Liver (tissue), 9 donors: ENCODE results near the gene DIO3. TPM values are rescaled to one million over a fixed set of nuclear protein-coding genes. Genes with fewer than 3 reads are reported as not detected.

Experiments
- DNase-seq: peaks from one replicate; pipeline ENCODE4 v3.0.0-alpha.2; 2017; ENCODE audit warnings: low spot score
- H3K27ac ChIP-seq, 2 donors: one replicate each; pipeline ENCODE4 v1.7.0; 2013; ENCODE audit warnings: inconsistent platforms in 2 of 2, low read length in 2 of 2, control low read depth in 1 of 2, low read depth in 1 of 2, mild to moderate bottlenecking in 1 of 2
- H3K27me3 ChIP-seq, 4 donors: one replicate each; pipeline versions ENCODE4 v1.6.1 to v1.7.0; 2013; ENCODE audit warnings: low read length in 3 of 4, inconsistent platforms in 1 of 4, mild to moderate bottlenecking in 1 of 4, moderate library complexity in 1 of 4; ENCODE audit not compliant: control insufficient read depth in 4 of 4, insufficient read depth in 4 of 4
- H3K36me3 ChIP-seq, 4 donors: one replicate each; pipeline versions ENCODE4 v1.6.1 to v1.7.0; 2013; ENCODE audit warnings: low read length in 3 of 4, mild to moderate bottlenecking in 3 of 4, low read depth in 1 of 4, moderate library complexity in 1 of 4; ENCODE audit not compliant: control insufficient read depth in 4 of 4, insufficient read depth in 3 of 4
- H3K4me1 ChIP-seq, 4 donors: one replicate each; pipeline versions ENCODE4 v1.6.1 to v1.7.0; 2013; ENCODE audit warnings: low read length in 3 of 4, mild to moderate bottlenecking in 3 of 4, moderate library complexity in 1 of 4; ENCODE audit not compliant: control insufficient read depth in 4 of 4, insufficient read depth in 4 of 4
- H3K4me3 ChIP-seq, 3 donors: one replicate each; pipeline versions ENCODE4 v1.6.1 to v1.7.0; 2013; ENCODE audit warnings: low read length in 3 of 3, control low read depth in 1 of 3, low read depth in 1 of 3, mild to moderate bottlenecking in 1 of 3
- H3K9ac ChIP-seq, 2 donors: one replicate each; pipeline ENCODE4 v1.7.0; 2013; ENCODE audit warnings: low read length in 2 of 2, mild to moderate bottlenecking in 2 of 2, moderate library complexity in 2 of 2, control low read depth in 1 of 2, low read depth in 1 of 2
- H3K9me3 ChIP-seq, 4 donors: one replicate each; pipeline versions ENCODE4 v1.6.1 to v1.7.0; 2013; ENCODE audit warnings: low read length in 3 of 4; ENCODE audit not compliant: control insufficient read depth in 4 of 4
- CTCF ChIP-seq: fragments of 150-350 bp; IDR thresholded peaks from 2 replicates; pipeline ENCODE4 v1.5.1; 2017; ENCODE audit warnings: improper control_type of control experiment, low read depth, low read length; ENCODE audit not compliant: missing input control
- EGR1 ChIP-seq, 2 donors: IDR thresholded peaks; 2 replicates each; pipeline ENCODE4 v1.6.1; 2016 to 2018; ENCODE audit warnings: antibody characterized with exemption in 2 of 2, low read depth in 2 of 2
- FOXA1 ChIP-seq: IDR thresholded peaks from 2 replicates; pipeline ENCODE4 v1.6.1; 2016; ENCODE audit warnings: antibody characterized with exemption
- FOXA2 ChIP-seq: IDR thresholded peaks from 2 replicates; pipeline ENCODE4 v1.6.1; 2016; ENCODE audit warnings: antibody characterized with exemption
- GABPA ChIP-seq, 2 donors: IDR thresholded peaks in 1 of 2; conservative IDR thresholded peaks in 1 of 2; 2 replicates each; pipeline ENCODE4 v1.6.1; 2016; ENCODE audit warnings: antibody characterized with exemption in 2 of 2, mild to moderate bottlenecking in 1 of 2, moderate library complexity in 1 of 2
- HNF4A ChIP-seq, 2 donors: conservative IDR thresholded peaks; 2 replicates each; pipeline ENCODE4 v1.6.1; 2016; ENCODE audit warnings: antibody characterized with exemption in 2 of 2, mild to moderate bottlenecking in 2 of 2
- HNF4G ChIP-seq: IDR thresholded peaks from 2 replicates; pipeline ENCODE4 v1.6.1; 2016; ENCODE audit warnings: antibody characterized with exemption
- JUND ChIP-seq, 2 donors: IDR thresholded peaks; 2 replicates each; pipeline ENCODE4 v1.6.1; 2016; ENCODE audit warnings: antibody characterized with exemption in 2 of 2
- NR2F2 ChIP-seq: IDR thresholded peaks from 2 replicates; pipeline ENCODE4 v1.6.1; 2016; ENCODE audit warnings: antibody characterized with exemption
- RAD21 ChIP-seq, 2 donors: IDR thresholded peaks; 2 replicates each; pipeline ENCODE4 v1.6.1; 2016; ENCODE audit warnings: antibody characterized with exemption in 2 of 2, mild to moderate bottlenecking in 2 of 2
- RXRA ChIP-seq, 2 donors: IDR thresholded peaks; 2 replicates each; pipeline ENCODE4 v1.6.1; 2017 to 2018; ENCODE audit warnings: antibody characterized with exemption in 2 of 2, mild to moderate bottlenecking in 1 of 2
- SP1 ChIP-seq: IDR thresholded peaks from 2 replicates; pipeline ENCODE4 v1.6.1; 2018; ENCODE audit warnings: antibody characterized with exemption, mild to moderate bottlenecking
- TAF1 ChIP-seq: conservative IDR thresholded peaks from 2 replicates; pipeline ENCODE4 v1.6.1; 2016; ENCODE audit warnings: antibody characterized with exemption, mild to moderate bottlenecking
- YY1 ChIP-seq: IDR thresholded peaks from 2 replicates; pipeline ENCODE4 v1.6.1; 2016; ENCODE audit warnings: antibody characterized with exemption, mild to moderate bottlenecking
- whole genome bisulfite sequencing: extraction: QIAGEN DNeasy Blood & Tissue Kit; methylation state at CpG from one replicate; pipeline ENCODE4 v1.1.7; 2013; 5-methylcytosine and 5-hydroxymethylcytosine counted together
- polyA plus RNA-seq, 2 donors: library from polyadenylated mRNA; stranded (reverse) in 1 of 2; unstranded in 1 of 2; fragments of 200-250 nt in 1 of 2; fragments of >200 nt in 1 of 2; fragmentation: Nextera tagmentation in 1 of 2; extraction: Ambion mirVana in 1 of 2; gene quantifications; one replicate each; pipeline versions ENCODE4 v1.2.1 to v1.2.3, GENCODE V29; 2013 to 2015
- total RNA-seq, 2 donors: library from RNA; depleted of rRNA; stranded (reverse); fragments of >200 nt; gene quantifications; one replicate each; pipeline ENCODE4 v1.2.3, GENCODE V29; 2014
- TF ChIP-seq, protein P1 (sequence below): IDR thresholded peaks from 2 replicates; pipeline ENCODE4 v1.6.1; 2016; ENCODE audit warnings: antibody characterized with exemption
- TF ChIP-seq, protein P2 (sequence below): IDR thresholded peaks from 2 replicates; pipeline ENCODE4 v1.6.1; 2016; ENCODE audit warnings: antibody characterized with exemption
- TF ChIP-seq, protein P3 (sequence below): IDR thresholded peaks from 2 replicates; pipeline ENCODE4 v1.6.1; 2016; ENCODE audit warnings: antibody characterized with exemption
- TF ChIP-seq, protein P4 (sequence below): IDR thresholded peaks from 2 replicates; pipeline ENCODE4 v1.6.1; 2016; ENCODE audit warnings: antibody characterized with exemption, mild to moderate bottlenecking
- donor health status: healthy.
- donor health status: healthy.
- donor health status: healthy.
- donor health status: healthy.
- donor health status: healthy.

The DIO3 gene
- total and polyA plus RNA-seq, 4 donors = 0.17 to 9.3 (median 0.51) TPM; not detected in 1

DNA sequence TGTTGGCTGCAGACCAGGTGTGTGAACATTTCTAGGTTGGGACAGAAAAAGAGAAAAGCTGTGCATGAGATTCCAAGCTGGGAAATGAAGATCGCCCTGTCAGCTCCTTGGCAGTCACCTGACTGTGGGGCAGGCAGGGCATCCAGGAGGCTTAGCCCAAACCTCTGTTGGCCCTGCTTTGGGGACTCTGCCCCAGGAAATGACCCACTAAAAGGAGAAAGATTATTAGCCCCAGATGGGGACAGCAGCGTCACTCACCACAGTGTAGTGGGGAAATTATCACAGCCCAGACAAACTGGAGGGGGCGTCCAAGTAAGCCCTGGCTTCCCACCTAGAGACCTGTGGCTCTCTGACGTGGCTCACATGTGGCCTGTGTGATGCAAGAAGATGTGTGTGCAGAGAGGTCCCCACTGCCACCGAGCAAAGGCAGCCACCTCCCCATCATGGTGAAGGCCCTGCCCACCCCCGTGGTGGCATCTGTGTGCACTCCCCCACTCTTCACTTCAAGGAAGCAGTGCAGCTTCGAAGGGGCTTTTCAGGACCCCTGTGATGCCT, 39.1 kb downstream of the DIO3 start:
- H3K9ac ChIP-seq = no peak overlapping the region
- peak; percentile 24 for DNase-seq
- H3K4me3 ChIP-seq = no peak overlapping the region
- H3K27me3 ChIP-seq = no peaks in the 10 kb centered on the region
- WGBS = 77% methylated on average over 7 of the region's 7 CpGs
- no peaks in the 10 kb centered on the region for H3K9me3 ChIP-seq
- no peaks in the 10 kb centered on the region for H3K36me3 ChIP-seq
- no peak overlapping the region for H3K27ac ChIP-seq
- TF ChIP-seq RAD21 (IDR thresholded peaks at IDR 0.05) = no peak
- TF ChIP-seq JUND (IDR thresholded peaks at IDR 0.05) = no peak
- TF ChIP-seq EGR1 (IDR thresholded peaks at IDR 0.05; ENCODE audit: low read depth in 2 of 2) = no peak
- TF ChIP-seq YY1 = no peak
- TF ChIP-seq, protein P1, sequence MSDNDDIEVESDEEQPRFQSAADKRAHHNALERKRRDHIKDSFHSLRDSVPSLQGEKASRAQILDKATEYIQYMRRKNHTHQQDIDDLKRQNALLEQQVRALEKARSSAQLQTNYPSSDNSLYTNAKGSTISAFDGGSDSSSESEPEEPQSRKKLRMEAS = no peak
- TF ChIP-seq TAF1 = no peak
- TF ChIP-seq CTCF = no peak
- TF ChIP-seq HNF4G = no peak
- no peak for TF ChIP-seq FOXA1
- TF ChIP-seq, protein P2, sequence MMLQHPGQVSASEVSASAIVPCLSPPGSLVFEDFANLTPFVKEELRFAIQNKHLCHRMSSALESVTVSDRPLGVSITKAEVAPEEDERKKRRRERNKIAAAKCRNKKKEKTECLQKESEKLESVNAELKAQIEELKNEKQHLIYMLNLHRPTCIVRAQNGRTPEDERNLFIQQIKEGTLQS = no peak
- TF ChIP-seq, protein P3, sequence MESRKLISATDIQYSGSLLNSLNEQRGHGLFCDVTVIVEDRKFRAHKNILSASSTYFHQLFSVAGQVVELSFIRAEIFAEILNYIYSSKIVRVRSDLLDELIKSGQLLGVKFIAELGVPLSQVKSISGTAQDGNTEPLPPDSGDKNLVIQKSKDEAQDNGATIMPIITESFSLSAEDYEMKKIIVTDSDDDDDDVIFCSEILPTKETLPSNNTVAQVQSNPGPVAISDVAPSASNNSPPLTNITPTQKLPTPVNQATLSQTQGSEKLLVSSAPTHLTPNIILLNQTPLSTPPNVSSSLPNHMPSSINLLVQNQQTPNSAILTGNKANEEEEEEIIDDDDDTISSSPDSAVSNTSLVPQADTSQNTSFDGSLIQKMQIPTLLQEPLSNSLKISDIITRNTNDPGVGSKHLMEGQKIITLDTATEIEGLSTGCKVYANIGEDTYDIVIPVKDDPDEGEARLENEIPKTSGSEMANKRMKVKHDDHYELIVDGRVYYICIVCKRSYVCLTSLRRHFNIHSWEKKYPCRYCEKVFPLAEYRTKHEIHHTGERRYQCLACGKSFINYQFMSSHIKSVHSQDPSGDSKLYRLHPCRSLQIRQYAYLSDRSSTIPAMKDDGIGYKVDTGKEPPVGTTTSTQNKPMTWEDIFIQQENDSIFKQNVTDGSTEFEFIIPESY = no peak
- TF ChIP-seq SP1 = no peak
- TF ChIP-seq RXRA (IDR thresholded peaks at IDR 0.05) = no peak
- TF ChIP-seq, protein P4, sequence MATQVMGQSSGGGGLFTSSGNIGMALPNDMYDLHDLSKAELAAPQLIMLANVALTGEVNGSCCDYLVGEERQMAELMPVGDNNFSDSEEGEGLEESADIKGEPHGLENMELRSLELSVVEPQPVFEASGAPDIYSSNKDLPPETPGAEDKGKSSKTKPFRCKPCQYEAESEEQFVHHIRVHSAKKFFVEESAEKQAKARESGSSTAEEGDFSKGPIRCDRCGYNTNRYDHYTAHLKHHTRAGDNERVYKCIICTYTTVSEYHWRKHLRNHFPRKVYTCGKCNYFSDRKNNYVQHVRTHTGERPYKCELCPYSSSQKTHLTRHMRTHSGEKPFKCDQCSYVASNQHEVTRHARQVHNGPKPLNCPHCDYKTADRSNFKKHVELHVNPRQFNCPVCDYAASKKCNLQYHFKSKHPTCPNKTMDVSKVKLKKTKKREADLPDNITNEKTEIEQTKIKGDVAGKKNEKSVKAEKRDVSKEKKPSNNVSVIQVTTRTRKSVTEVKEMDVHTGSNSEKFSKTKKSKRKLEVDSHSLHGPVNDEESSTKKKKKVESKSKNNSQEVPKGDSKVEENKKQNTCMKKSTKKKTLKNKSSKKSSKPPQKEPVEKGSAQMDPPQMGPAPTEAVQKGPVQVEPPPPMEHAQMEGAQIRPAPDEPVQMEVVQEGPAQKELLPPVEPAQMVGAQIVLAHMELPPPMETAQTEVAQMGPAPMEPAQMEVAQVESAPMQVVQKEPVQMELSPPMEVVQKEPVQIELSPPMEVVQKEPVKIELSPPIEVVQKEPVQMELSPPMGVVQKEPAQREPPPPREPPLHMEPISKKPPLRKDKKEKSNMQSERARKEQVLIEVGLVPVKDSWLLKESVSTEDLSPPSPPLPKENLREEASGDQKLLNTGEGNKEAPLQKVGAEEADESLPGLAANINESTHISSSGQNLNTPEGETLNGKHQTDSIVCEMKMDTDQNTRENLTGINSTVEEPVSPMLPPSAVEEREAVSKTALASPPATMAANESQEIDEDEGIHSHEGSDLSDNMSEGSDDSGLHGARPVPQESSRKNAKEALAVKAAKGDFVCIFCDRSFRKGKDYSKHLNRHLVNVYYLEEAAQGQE = no peak
- no peak for TF ChIP-seq FOXA2
- TF ChIP-seq HNF4A (conservative IDR thresholded peaks at IDR 0.05) = no peak
- no peak for TF ChIP-seq NR2F2
- TF ChIP-seq GABPA (IDR thresholded peaks at IDR 0.05 in 1 of 2, conservative IDR thresholded peaks at IDR 0.05 in 1 of 2) = no peak
- no peaks in the 10 kb centered on the region for H3K4me1 ChIP-seq
